PFSK-1 (cell line): ENCODE results near the gene ADAT3.

Experiments used
- POLR2AphosphoS5 ChIP-seq: IDR thresholded peaks from 2 replicates; pipeline ENCODE4 v1.6.1; 2012; ENCODE audit warnings: low read depth, mild to moderate bottlenecking, control low read depth, low read length, moderate library complexity
- REST ChIP-seq, 2 experiments: IDR thresholded peaks; 2 replicates each; pipeline versions ENCODE4 v1.6.1 to v1.8.0; 2011 to 2012; ENCODE audit warnings: low read depth in 2 of 2, low read length in 2 of 2, control low read depth in 1 of 2, inconsistent platforms in 1 of 2, mild to moderate bottlenecking in 1 of 2, moderate library complexity in 1 of 2; ENCODE audit not compliant: insufficient read depth in 1 of 2
- SIN3A ChIP-seq: IDR thresholded peaks from 2 replicates; pipeline ENCODE4 v1.6.1; 2012; ENCODE audit warnings: mild to moderate bottlenecking, low read length, moderate library complexity, borderline replicate concordance; ENCODE audit not compliant: insufficient read depth
- TAF1 ChIP-seq: IDR thresholded peaks from 2 replicates; pipeline ENCODE4 v1.6.1; 2012; ENCODE audit warnings: low read length, control low read depth, borderline replicate concordance; ENCODE audit not compliant: insufficient read depth

- TF ChIP-seq TAF1 = no peak
- no peak for TF ChIP-seq SIN3A
- no peak for TF ChIP-seq REST (IDR thresholded peaks at IDR 0.05; ENCODE audit: insufficient read depth in 1 of 2, low read depth in 2 of 2, low read length in 2 of 2)
- TF ChIP-seq POLR2AphosphoS5 = no peak
Observed at GRCh38 chr19:1950640-1951039, 45.4 kb downstream of the ADAT3 start.
